H1 (cell line): Measurements from ENCODE around the gene FBN3. TPM values are rescaled to one million over a fixed set of nuclear protein-coding genes. Genes with fewer than 3 reads are reported as not detected.
"Not testable (repeated sequence)": the region's sequence is repeated elsewhere in the genome, so short reads cannot be mapped to it uniquely, and the experiment has no call there.

Experiments
- CTCF ChIA-PET: fragments of 300-600 bp; sonication (Branson Sonifier 250); formaldehyde crosslinking; loops from one replicate; lab custom pipeline; 2021; ENCODE audit not compliant: partially characterized antibody; lab: Charles Lee
- POLR2A ChIA-PET: fragments of 300-600 bp; sonication (Branson Sonifier 250); formaldehyde crosslinking; loops from one replicate; lab custom pipeline; 2021; ENCODE audit warnings: inconsistent platforms; ENCODE audit not compliant: partially characterized antibody; lab: Charles Lee
- DNase-seq, 2 experiments: peaks; one replicate each; pipeline versions ENCODE4 v3.0.0 to v3.0.0-alpha.2; 2010 to 2022; ENCODE audit warnings: low spot score in 2 of 2, low read depth in 1 of 2, mixed read lengths in 1 of 2
- FAIRE-seq: peaks from 2 replicates; lab custom pipeline; 2011; peaks lifted over from hg19 to GRCh38; lab: Jason Lieb, UNC
- H2AFZ ChIP-seq: 2 replicates; pipeline ENCODE4 v1.8.1; 2012; ENCODE audit warnings: low read length, inconsistent platforms
- H2AK5ac ChIP-seq: 2 replicates; pipeline ENCODE4 v1.6.1; 2013; ENCODE audit warnings: low read depth, low read length
- H2BK120ac ChIP-seq: replicated peaks from 2 replicates; pipeline ENCODE3; 2013; ENCODE audit warnings: low read depth, low read length, inconsistent platforms
- H2BK12ac ChIP-seq: 2 replicates; pipeline ENCODE4 v1.6.1; 2013; ENCODE audit warnings: low read depth, low read length
- H2BK15ac ChIP-seq: 2 replicates; pipeline ENCODE4 v1.6.1; 2013; ENCODE audit warnings: low read length
- H2BK20ac ChIP-seq: 2 replicates; pipeline ENCODE4 v1.6.1; 2013; ENCODE audit warnings: low read length
- H2BK5ac ChIP-seq: 2 replicates; pipeline ENCODE4 v1.6.1; 2013; ENCODE audit warnings: low read depth, low read length
- H3K14ac ChIP-seq: 2 replicates; pipeline ENCODE4 v1.6.1; 2013; ENCODE audit warnings: inconsistent platforms; ENCODE audit not compliant: insufficient read length
- H3K18ac ChIP-seq: 2 replicates; pipeline ENCODE4 v1.6.1; 2013; ENCODE audit warnings: low read length; ENCODE audit errors: extremely low read depth
- H3K23ac ChIP-seq: 2 replicates; pipeline ENCODE4 v1.6.1; 2013; ENCODE audit warnings: inconsistent platforms; ENCODE audit not compliant: insufficient read length
- H3K23me2 ChIP-seq: 2 replicates; pipeline ENCODE4 v1.6.1; 2013; ENCODE audit warnings: low read depth, low read length
- H3K27ac ChIP-seq: 2 replicates; pipeline ENCODE4 v1.6.1; 2011; ENCODE audit warnings: low read depth, low read length, inconsistent platforms
- H3K27me3 ChIP-seq, 4 experiments: replicated peaks in 1 of 4; 1 replicate in 1 of 4; 2 replicates in 3 of 4; pipeline versions ENCODE4 v1.6.1 to v1.8.1; 2011 to 2013; ENCODE audit warnings: low read length in 3 of 4, mild to moderate bottlenecking in 3 of 4, inconsistent platforms in 2 of 4, mixed read lengths in 2 of 4, moderate library complexity in 1 of 4; ENCODE audit not compliant: control insufficient read depth in 3 of 4, insufficient read depth in 3 of 4; ENCODE audit errors: extremely low read depth in 1 of 4
- H3K36me3 ChIP-seq, 4 experiments: 2 replicates each; pipeline versions ENCODE4 v1.6.1 to v1.8.1; 2011 to 2013; ENCODE audit warnings: mild to moderate bottlenecking in 4 of 4, low read length in 3 of 4, moderate library complexity in 2 of 4, control low read depth in 1 of 4, inconsistent platforms in 1 of 4; ENCODE audit not compliant: insufficient read depth in 4 of 4, control insufficient read depth in 2 of 4
- H3K4ac ChIP-seq: replicated peaks from 2 replicates; pipeline ENCODE3; 2013; ENCODE audit warnings: low read length, low read depth, mixed read lengths, inconsistent platforms; ENCODE audit not compliant: insufficient read length
- H3K4me1 ChIP-seq, 4 experiments: replicated peaks in 1 of 4; 1 replicate in 1 of 4; 2 replicates in 3 of 4; pipeline versions ENCODE4 v1.6.1 to v1.8.1; 2011 to 2013; ENCODE audit warnings: low read length in 3 of 4, inconsistent platforms in 2 of 4, mixed read lengths in 1 of 4; ENCODE audit not compliant: insufficient read depth in 4 of 4, control insufficient read depth in 3 of 4
- H3K4me2 ChIP-seq, 2 experiments: 2 replicates each; pipeline versions ENCODE4 v1.6.1 to v1.8.1; 2011 to 2013; ENCODE audit warnings: low read depth in 2 of 2, low read length in 2 of 2, control low read depth in 1 of 2, inconsistent platforms in 1 of 2, mild to moderate bottlenecking in 1 of 2; ENCODE audit not compliant: insufficient read depth in 1 of 2
- H3K4me3 ChIP-seq, 4 experiments: fragments of 200-600, 300-600 bp in 1 of 4; sonication (generic), shearing (Covaris generic), sonication (Bioruptor Twin) in 1 of 4; 2 replicates each; pipeline versions ENCODE4 v1.5.1 to v1.8.1; 2011 to 2016; ENCODE audit warnings: low read length in 4 of 4, low read depth in 3 of 4, control low read depth in 2 of 4, inconsistent platforms in 2 of 4, mild to moderate bottlenecking in 2 of 4, mixed read lengths in 1 of 4, moderate library complexity in 1 of 4; ENCODE audit not compliant: insufficient read depth in 2 of 4; ENCODE audit errors: extremely low read depth in 1 of 4
- H3K56ac ChIP-seq: replicated peaks from 2 replicates; pipeline ENCODE3; 2013; ENCODE audit warnings: low read depth, mild to moderate bottlenecking, mixed read lengths, low read length, inconsistent platforms; ENCODE audit not compliant: insufficient read length
- H3K79me1 ChIP-seq: 2 replicates; pipeline ENCODE4 v1.6.1; 2013; ENCODE audit warnings: low read depth, low read length, control low read depth
- H3K79me2 ChIP-seq, 2 experiments: 2 replicates each; pipeline versions ENCODE4 v1.6.1 to v1.8.1; 2012 to 2013; ENCODE audit warnings: low read length in 2 of 2, mild to moderate bottlenecking in 2 of 2, inconsistent platforms in 1 of 2; ENCODE audit not compliant: insufficient read depth in 2 of 2, control insufficient read depth in 1 of 2
- H3K9ac ChIP-seq, 4 experiments: replicated peaks in 1 of 4; 1 replicate in 1 of 4; 2 replicates in 3 of 4; pipeline versions ENCODE4 v1.6.1 to v1.8.1; 2011 to 2013; ENCODE audit warnings: low read depth in 3 of 4, low read length in 3 of 4, control low read depth in 2 of 4, mild to moderate bottlenecking in 2 of 4, moderate library complexity in 2 of 4, inconsistent platforms in 1 of 4; ENCODE audit errors: extremely low read depth in 1 of 4
- H3K9me3 ChIP-seq, 2 experiments: 2 replicates each; pipeline versions ENCODE4 v1.6.1 to v1.8.1; 2012 to 2013; ENCODE audit warnings: mild to moderate bottlenecking in 2 of 2, moderate library complexity in 2 of 2, control low read depth in 1 of 2, inconsistent platforms in 1 of 2, low read depth in 1 of 2, low read length in 1 of 2, mixed read lengths in 1 of 2; ENCODE audit not compliant: insufficient read depth in 2 of 2
- H4K20me1 ChIP-seq, 2 experiments: replicated peaks in 1 of 2; 2 replicates each; pipeline versions ENCODE3 to v1.8.1; 2011 to 2013; ENCODE audit warnings: inconsistent platforms in 2 of 2, low read length in 2 of 2, mild to moderate bottlenecking in 1 of 2; ENCODE audit not compliant: insufficient read depth in 2 of 2, control insufficient read depth in 1 of 2
- H4K5ac ChIP-seq: 2 replicates; pipeline ENCODE4 v1.6.1; 2013; ENCODE audit warnings: low read length, low read depth, mixed read lengths, inconsistent platforms; ENCODE audit not compliant: insufficient read length
- H4K8ac ChIP-seq: 2 replicates; pipeline ENCODE4 v1.8.0; 2013; ENCODE audit warnings: mild to moderate bottlenecking, moderate library complexity, low read length, inconsistent platforms; ENCODE audit not compliant: insufficient read depth; ENCODE audit errors: extremely low read depth
- H4K91ac ChIP-seq: replicated peaks from 2 replicates; pipeline ENCODE3; 2013; ENCODE audit warnings: low read length, mixed read lengths, inconsistent platforms; ENCODE audit not compliant: insufficient read length
- ASH2L ChIP-seq: fragments of 200-600, 300-600 bp; sonication (generic); IDR thresholded peaks from one replicate; pipeline ENCODE4 v1.7.1; 2017; ENCODE audit warnings: low read length
- CEBPB ChIP-seq: IDR thresholded peaks from 2 replicates; pipeline ENCODE4 v1.6.1; 2012; ENCODE audit warnings: low read depth, low read length
- SP1 ChIP-seq: IDR thresholded peaks from 2 replicates; pipeline ENCODE4 v1.6.1; 2011; ENCODE audit warnings: low read depth, low read length
- TAF1 ChIP-seq: IDR thresholded peaks from 2 replicates; pipeline ENCODE4 v1.6.1; 2011; ENCODE audit warnings: mild to moderate bottlenecking, low read depth, low read length
- TCF12 ChIP-seq: IDR thresholded peaks from 2 replicates; pipeline ENCODE4 v1.6.1; 2011; ENCODE audit warnings: low read depth, mild to moderate bottlenecking, low read length
- TEAD4 ChIP-seq: IDR thresholded peaks from 2 replicates; pipeline ENCODE4 v1.6.1; 2012; ENCODE audit warnings: low read depth, low read length, inconsistent platforms, mixed read lengths
- WGBS, 2 experiments: shearing (Covaris generic) in 1 of 2; methylation state at CpG; one replicate each; pipeline versions ENCODE4 v1.1.6 to v1.1.7; 2013 to 2015; ENCODE audit warnings: low lambda C conversion rate in 2 of 2, mixed read lengths in 2 of 2, inconsistent platforms in 1 of 2, low coverage in 1 of 2, missing lambda C conversion rate in 1 of 2; ENCODE audit not compliant: insufficient replicate concordance in 2 of 2, insufficient coverage in 1 of 2, insufficient read length in 1 of 2; ENCODE audit errors: extremely low coverage in 1 of 2, missing lambda C conversion rate in 1 of 2; 5-methylcytosine and 5-hydroxymethylcytosine counted together
- polyA plus RNA-seq, 7 experiments: library from polyadenylated mRNA; depleted of rRNA in 3 of 7; stranded (reverse) in 5 of 7; unstranded in 2 of 7; fragments of >200 nt in 5 of 7; fragments of 200-250 nt in 2 of 7; gene quantifications; 1 replicate in 5 of 7; 2 replicates in 1 of 7; 4 replicates in 1 of 7; pipeline versions ENCODE4 v1.2.1 to v1.2.3, GENCODE V29; 2011 to 2013; ENCODE audit warnings: missing spikeins in 2 of 7, mixed read lengths in 2 of 7
- total RNA-seq: library from RNA; stranded (reverse); fragmentation: NEBNext Ultra II Directional; extraction: Animal tissue kit (Norgen Biotek cat#: 25700); gene quantifications from 2 replicates; pipeline ENCODE4 v1.2.1, GENCODE V29; 2021

Gene FBN3
- total and polyA plus RNA-seq, 2 of the 8 experiments (the other 6 are each of a cell fraction or from before 2014, with no cell fraction given): 37.1 to 38.7 TPM

DNA sequence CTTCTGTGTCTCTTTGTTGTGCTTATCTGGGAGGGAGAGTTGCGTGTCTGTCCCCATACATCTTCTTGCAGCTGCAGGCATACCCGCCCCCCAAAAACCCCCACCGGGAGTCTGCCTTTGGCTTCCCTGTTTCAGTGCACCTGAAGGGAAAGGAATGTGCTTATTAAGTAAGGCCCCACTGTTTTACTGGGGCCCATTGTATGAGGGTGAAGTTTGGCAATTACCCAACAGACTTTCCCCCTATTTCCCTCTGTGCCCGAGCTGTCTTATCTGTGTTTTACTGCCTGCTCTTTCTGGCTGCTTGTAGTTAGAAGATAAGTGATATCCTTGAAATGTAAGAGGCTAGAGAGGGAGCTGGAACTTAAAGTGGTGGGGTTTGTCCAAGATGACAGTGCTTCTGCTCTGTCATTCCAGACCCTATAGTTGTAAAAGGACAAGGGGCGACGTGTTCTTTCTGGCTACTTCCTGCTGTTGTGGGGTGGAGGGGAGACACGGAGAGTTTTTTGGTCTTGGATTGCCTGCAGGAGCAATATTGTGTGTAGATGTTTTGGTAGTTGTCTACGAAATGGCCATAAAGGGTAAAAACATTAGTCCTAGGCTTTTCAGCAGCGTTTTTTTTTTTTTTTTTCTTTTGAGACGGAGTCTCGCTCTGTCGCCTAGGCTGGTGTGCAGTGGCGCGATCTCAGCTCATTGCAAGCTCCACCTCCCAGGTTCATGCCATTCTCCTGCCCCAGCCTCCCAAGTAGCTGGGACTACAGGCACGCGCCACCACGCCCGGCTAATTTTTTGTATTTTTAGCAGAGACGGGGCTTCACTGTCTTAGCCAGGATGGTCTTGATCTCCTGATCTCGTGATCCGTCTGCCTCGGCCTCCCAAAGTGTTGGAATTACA lies 115.9 kb downstream of the FBN3 start:
- H2BK12ac ChIP-seq, H3K36me3 ChIP-seq, H3K27me3 ChIP-seq, H4K91ac ChIP-seq, H2BK15ac ChIP-seq, H3K4ac ChIP-seq, H3K79me2 ChIP-seq, H3K14ac ChIP-seq, H3K23ac ChIP-seq, DNase-seq, H4K8ac ChIP-seq, H3K23me2 ChIP-seq, H3K9ac ChIP-seq, H3K79me1 ChIP-seq, FAIRE-seq, CTCF ChIA-PET, H4K20me1 ChIP-seq, H4K5ac ChIP-seq, H3K56ac ChIP-seq, H3K18ac ChIP-seq, H3K9me3 ChIP-seq, H2AK5ac ChIP-seq: not testable (repeated sequence)
- WGBS, 2 experiments: 67% methylated on average over 20 of the region's 22 CpGs; no CpG with 5 or more reads in 1 of the 2 experiments
- H3K4me3 ChIP-seq: peak overlapping the region in 2 of 4 experiments; percentile 14 to 20; a peak in 1 of 8 replicates
- TF ChIP-seq SP1 (peak; percentile 40; the same call in 1 of the 2 replicates), ASH2L (peak; percentile 38), TAF1 (0 out of 2 replicates have a peak, but pooled peaks have one; percentile 27), TEAD4 (peak; percentile 55), CEBPB (peak; percentile 57; the same call in 1 of the 2 replicates), TCF12 (peak; percentile 80; the same call in 1 of the 2 replicates)
- H2BK120ac ChIP-seq: peak overlapping the region; percentile 95
- peak overlapping the region; percentile 37; the same call in 1 of the 2 replicates for H3K27ac ChIP-seq
- POLR2A ChIA-PET: interaction anchor here (1.1 to 1.3 kb wide), 5 partner anchors 10 to 89 kb away, joined by 3 to 7 read pairs (median 4); partner anchors contain the start of gene ELAVL1
- H2AFZ ChIP-seq: peak overlapping the region; percentile 83
- H2BK5ac ChIP-seq: peak overlapping the region; percentile 71; the same call in 1 of the 2 replicates
- peak overlapping the region; percentile 72; the same call in 1 of the 2 replicates for H2BK20ac ChIP-seq
- H3K4me2 ChIP-seq: peak overlapping the region; percentile 40 to 50; a peak in 3 of 4 replicates
- peaks cover 4 to 20% (median 12%) of the 10 kb centered on the region in 4 experiments for H3K4me1 ChIP-seq
